ENCODE data around the gene GLRX. TPM values are rescaled to one million over a fixed set of nuclear protein-coding genes. Genes with fewer than 3 reads are reported as not detected.

Gene GLRX
- total and polyA plus RNA-seq, 2 of the 13 experiments (the other 11 are each of a cell fraction or from before 2014, with no cell fraction given), result 63.8 to 499 TPM

GRCh38 chr5:95847261-95847592, 24.7 kb upstream of the GLRX start:
- no peak overlapping the region for H2AFZ ChIP-seq (ENCODE audit: low read length)
- H3K9me3 ChIP-seq (ENCODE audit: low read length), result no peaks in the 10 kb centered on the region
- H3K4me1 ChIP-seq (ENCODE audit: insufficient read depth, low read length), result peaks cover 40% of the 10 kb centered on the region
- BruUV-seq (replicated peaks), result no TSS peak
- FAIRE-seq (no peak), ATAC-seq (no peak), DNase-seq (ENCODE audit: low spot score) (no peak)
- H3K4me3 ChIP-seq (replicated peaks in 1 of 3; ENCODE audit: insufficient read depth in 1 of 3, low read depth in 2 of 3, low read length in 3 of 3), result no peak overlapping the region
- H3K27ac ChIP-seq (ENCODE audit: extremely low read length, insufficient read depth, low read length), result no peak overlapping the region
- no peaks in the 10 kb centered on the region for H3K36me3 ChIP-seq (replicated peaks in 1 of 2; ENCODE audit: control insufficient read depth in 1 of 2, insufficient read depth in 2 of 2, low read length in 2 of 2)
- 3% methylated on average over 1 of the region's 1 CpG for whole genome bisulfite sequencing (ENCODE audit: low lambda C conversion rate)
- intact Hi-C loops (cut with micrococcal nuclease; ENCODE audit: unreplicated experiment), result loop anchor here (1.0 to 10.0 kb wide), 7 partner anchors 12 to 882 kb away; partner anchors contain the start of genes ARSK and SKIC3
- ChIA-PET POLR2A (no interaction called here), CTCF (ENCODE audit: low intra/inter-chr PET ratio, low total read pairs) (interaction anchor here (1.6 to 4.4 kb wide), 4 partner anchors 12 to 202 kb away, joined by 10 to 73 read pairs (median 11); no protein-coding TSS in a partner anchor)
- no peaks in the 10 kb centered on the region for H3K27me3 ChIP-seq (ENCODE audit: control insufficient read depth in 1 of 2, insufficient read depth in 2 of 2, low read length in 2 of 2)
- TF ChIP-seq, protein P1, sequence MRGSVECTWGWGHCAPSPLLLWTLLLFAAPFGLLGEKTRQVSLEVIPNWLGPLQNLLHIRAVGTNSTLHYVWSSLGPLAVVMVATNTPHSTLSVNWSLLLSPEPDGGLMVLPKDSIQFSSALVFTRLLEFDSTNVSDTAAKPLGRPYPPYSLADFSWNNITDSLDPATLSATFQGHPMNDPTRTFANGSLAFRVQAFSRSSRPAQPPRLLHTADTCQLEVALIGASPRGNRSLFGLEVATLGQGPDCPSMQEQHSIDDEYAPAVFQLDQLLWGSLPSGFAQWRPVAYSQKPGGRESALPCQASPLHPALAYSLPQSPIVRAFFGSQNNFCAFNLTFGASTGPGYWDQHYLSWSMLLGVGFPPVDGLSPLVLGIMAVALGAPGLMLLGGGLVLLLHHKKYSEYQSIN (CRISPR knock-in tag; IDR thresholded peaks at IDR 0.05; ENCODE audit: borderline replicate concordance), result no peak
- TF ChIP-seq, protein P2, sequence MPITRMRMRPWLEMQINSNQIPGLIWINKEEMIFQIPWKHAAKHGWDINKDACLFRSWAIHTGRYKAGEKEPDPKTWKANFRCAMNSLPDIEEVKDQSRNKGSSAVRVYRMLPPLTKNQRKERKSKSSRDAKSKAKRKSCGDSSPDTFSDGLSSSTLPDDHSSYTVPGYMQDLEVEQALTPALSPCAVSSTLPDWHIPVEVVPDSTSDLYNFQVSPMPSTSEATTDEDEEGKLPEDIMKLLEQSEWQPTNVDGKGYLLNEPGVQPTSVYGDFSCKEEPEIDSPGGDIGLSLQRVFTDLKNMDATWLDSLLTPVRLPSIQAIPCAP (CRISPR knock-in tag; IDR thresholded peaks at IDR 0.05; ENCODE audit: low read depth), result no peak
- TF ChIP-seq, protein P3, sequence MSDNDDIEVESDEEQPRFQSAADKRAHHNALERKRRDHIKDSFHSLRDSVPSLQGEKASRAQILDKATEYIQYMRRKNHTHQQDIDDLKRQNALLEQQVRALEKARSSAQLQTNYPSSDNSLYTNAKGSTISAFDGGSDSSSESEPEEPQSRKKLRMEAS (IDR thresholded peaks at IDR 0.05), result no peak
- TF ChIP-seq PAF1 (CRISPR knock-in tag; IDR thresholded peaks at IDR 0.05), result no peak
- no peaks in the 10 kb centered on the region for H3K79me2 ChIP-seq (ENCODE audit: insufficient read depth, low read length)
- no peak overlapping the region for H3K9ac ChIP-seq (ENCODE audit: insufficient read depth, low read depth, low read length)
- H3K4me2 ChIP-seq (ENCODE audit: low read depth, low read length), result no peak overlapping the region
- H4K20me1 ChIP-seq (ENCODE audit: insufficient read depth, low read length), result no peaks in the 10 kb centered on the region
- in situ Hi-C loops (cut with HindIII; ENCODE audit: extremely low pct_ligation_motif_present, low pct_unique_long_range_greater_than_20kb), result loop anchor here (5.0 to 25.0 kb wide), 3 partner anchors 70 to 560 kb away; partner anchors contain the start of genes ARSK, MCTP1 and SKIC3

Data from HepG2 (cell line).